Purkinje cell (primary cell): ENCODE results near the gene PTPRS. TPM values are rescaled to one million over a fixed set of nuclear protein-coding genes. Genes with fewer than 3 reads are reported as not detected.

ENCODE experiments used
- polyA plus RNA-seq: library from polyadenylated mRNA; unstranded; fragments of >200 nt; fragmentation: Nextera tagmentation; gene quantifications from 2 replicates; pipeline ENCODE4 v1.2.1, GENCODE V29; 2014

PTPRS gene
- 0.60 and 0.86 TPM in 2 replicates for polyA plus RNA-seq

GRCh38 chr19:5340637-5341447 is at the start of gene PTPRS:
Gene PTPRS (minus strand): TSS chr19:5340812. CDS start chr19:5286140, 54,672 bp downstream.

Other genes with a start within 250 kb of the PTPRS start
- not detected in 2 replicates for gene ZNRF4, start 114.6 kb upstream of the PTPRS start, polyA plus RNA-seq
- 1.4 TPM in 1 of 2 replicates, not detected in the other for gene TINCR, start 227.1 kb upstream of the PTPRS start, polyA plus RNA-seq